IMR-90 (cell line): ENCODE measurements around the gene ABCC3. TPM values are rescaled to one million over a fixed set of nuclear protein-coding genes. Genes with fewer than 3 reads are reported as not detected.

ENCODE experiments used
- ATAC-seq: fragments of 200-7000 bp; cut with Tn5 transposase; 2 replicates; pipeline ENCODE4 v1.9.1; 2020; ENCODE audit warnings: low read depth, mild to moderate bottlenecking, moderate library complexity
- BruUV-seq: library from RNA; stranded (reverse); fragments of 400-500 nt; replicated peaks from 2 replicates; lab custom pipeline; 2021; lab: Mats Ljungman, UMichigan
- CTCF ChIA-PET: fragments of 300-600 bp; formaldehyde crosslinking; extraction: SDS; loops from one replicate; lab custom pipeline; 2021; ENCODE audit warnings: antibody characterized with exemption; lab: Yijun Ruan, JAX
- POLR2A ChIA-PET: fragments of 300-600 bp; sonication (Branson Sonifier 250); formaldehyde crosslinking; loops from one replicate; lab custom pipeline; 2022; ENCODE audit warnings: antibody characterized with exemption; ENCODE audit not compliant: unreplicated experiment; lab: Charles Lee
- DNase-seq: peaks from one replicate; pipeline ENCODE4 v3.0.0; 2013
- H2AFZ ChIP-seq: replicated peaks from 2 replicates; pipeline ENCODE3; 2013; ENCODE audit warnings: low read length, mild to moderate bottlenecking; ENCODE audit not compliant: poor library complexity
- H2AK5ac ChIP-seq: 2 replicates; pipeline ENCODE4 v1.6.1; 2013; ENCODE audit warnings: low read depth, low read length, inconsistent platforms
- H2AK9ac ChIP-seq: replicated peaks from 2 replicates; pipeline ENCODE3; 2013; ENCODE audit warnings: mild to moderate bottlenecking, low read depth, low read length, moderate library complexity; ENCODE audit not compliant: poor library complexity
- H2BK120ac ChIP-seq: 2 replicates; pipeline ENCODE4 v1.6.1; 2013; ENCODE audit warnings: low read depth, low read length, inconsistent platforms
- H2BK15ac ChIP-seq: 3 replicates; pipeline ENCODE4 v1.6.1; 2013; ENCODE audit warnings: low read depth, low read length, inconsistent platforms
- H2BK20ac ChIP-seq: 2 replicates; pipeline ENCODE4 v1.6.1; 2013; ENCODE audit warnings: low read depth, mild to moderate bottlenecking, inconsistent platforms, low read length, moderate library complexity
- H2BK5ac ChIP-seq: 2 replicates; pipeline ENCODE4 v1.6.1; 2013; ENCODE audit warnings: mild to moderate bottlenecking, low read depth, low read length, inconsistent platforms; ENCODE audit not compliant: poor library complexity, severe bottlenecking
- H3K14ac ChIP-seq: replicated peaks from 2 replicates; pipeline ENCODE4 v1.6.1; 2013; ENCODE audit warnings: low read depth, low read length, inconsistent platforms
- H3K18ac ChIP-seq: 2 replicates; pipeline ENCODE4 v1.6.1; 2013; ENCODE audit warnings: low read depth, low read length, control low read depth
- H3K23ac ChIP-seq: 2 replicates; pipeline ENCODE4 v1.6.1; 2013; ENCODE audit warnings: low read depth, low read length, inconsistent platforms
- H3K27ac ChIP-seq: 2 replicates; pipeline ENCODE4 v1.5.1; 2013; ENCODE audit warnings: mild to moderate bottlenecking, control low read depth, low read length; ENCODE audit not compliant: insufficient read depth
- H3K27me3 ChIP-seq: 2 replicates; pipeline ENCODE4 v1.6.1; 2013; ENCODE audit warnings: low read length; ENCODE audit not compliant: control insufficient read depth, insufficient read depth
- H3K36me3 ChIP-seq: 2 replicates; pipeline ENCODE4 v1.6.1; 2013; ENCODE audit warnings: low read length, mixed read lengths; ENCODE audit not compliant: control insufficient read depth, insufficient read depth
- H3K4ac ChIP-seq: 2 replicates; pipeline ENCODE4 v1.6.1; 2013; ENCODE audit warnings: low read depth, low read length, inconsistent platforms
- H3K4me1 ChIP-seq: 2 replicates; pipeline ENCODE4 v1.6.1; 2013; ENCODE audit warnings: low read length, mixed read lengths; ENCODE audit not compliant: control insufficient read depth, insufficient read depth
- H3K4me2 ChIP-seq: 2 replicates; pipeline ENCODE4 v1.6.1; 2013; ENCODE audit warnings: low read depth, mild to moderate bottlenecking, control low read depth, low read length, moderate library complexity
- H3K4me3 ChIP-seq: 2 replicates; pipeline ENCODE4 v1.5.1; 2013; ENCODE audit warnings: low read depth, mild to moderate bottlenecking, control low read depth, low read length, moderate library complexity; ENCODE audit not compliant: insufficient read depth
- H3K56ac ChIP-seq: 2 replicates; pipeline ENCODE4 v1.6.1; 2013; ENCODE audit warnings: low read length, inconsistent platforms; ENCODE audit not compliant: insufficient read depth; ENCODE audit errors: extremely low read depth
- H3K79me1 ChIP-seq, 2 experiments: 2 replicates each; pipeline ENCODE4 v1.6.1; 2013; ENCODE audit warnings: low read length in 2 of 2, inconsistent platforms in 1 of 2, low read depth in 1 of 2
- H3K9ac ChIP-seq: 2 replicates; pipeline ENCODE4 v1.6.1; 2013; ENCODE audit warnings: low read depth, low read length, control low read depth
- H3K9me1 ChIP-seq: 2 replicates; pipeline ENCODE4 v1.6.1; 2013; ENCODE audit warnings: low read length, inconsistent platforms; ENCODE audit not compliant: insufficient read depth
- H3K9me3 ChIP-seq: 2 replicates; pipeline ENCODE4 v1.6.1; 2013; ENCODE audit warnings: low read length; ENCODE audit not compliant: control insufficient read depth, insufficient read depth
- H4K20me1 ChIP-seq: 2 replicates; pipeline ENCODE4 v1.6.1; 2013; ENCODE audit warnings: low read length, inconsistent platforms; ENCODE audit not compliant: insufficient read depth
- H4K5ac ChIP-seq: 2 replicates; pipeline ENCODE4 v1.6.1; 2013; ENCODE audit warnings: mild to moderate bottlenecking, low read depth, low read length, control low read depth
- H4K8ac ChIP-seq, 2 experiments: 2 replicates each; pipeline ENCODE4 v1.6.1; 2013; ENCODE audit warnings: low read depth in 2 of 2, low read length in 2 of 2, control low read depth in 1 of 2, inconsistent platforms in 1 of 2
- H4K91ac ChIP-seq: 2 replicates; pipeline ENCODE4 v1.6.1; 2013; ENCODE audit warnings: low read depth, low read length, inconsistent platforms; ENCODE audit not compliant: insufficient read depth
- BHLHE40 ChIP-seq: fragments of 150-350 bp; IDR thresholded peaks from 2 replicates; pipeline ENCODE4 v1.6.1; 2016; ENCODE audit warnings: mild to moderate bottlenecking, low read depth, low read length
- CEBPB ChIP-seq: IDR thresholded peaks from 2 replicates; pipeline ENCODE4 v1.6.1; 2012; ENCODE audit warnings: low read depth, low read length, improper control_type of control experiment
- CHD1 ChIP-seq: IDR thresholded peaks from 2 replicates; pipeline ENCODE4 v1.6.1; 2012; ENCODE audit warnings: low read depth, low read length, improper control_type of control experiment
- FOS ChIP-seq: fragments of 150-350 bp; IDR thresholded peaks from 2 replicates; pipeline ENCODE4 v1.6.1; 2016; ENCODE audit warnings: low read depth, low read length
- MAZ ChIP-seq: IDR thresholded peaks from 2 replicates; pipeline ENCODE4 v1.6.1; 2012; ENCODE audit warnings: low read depth, mild to moderate bottlenecking, low read length, improper control_type of control experiment, moderate library complexity, borderline replicate concordance
- MXI1 ChIP-seq: IDR thresholded peaks from 2 replicates; pipeline ENCODE4 v1.6.1; 2012; ENCODE audit warnings: low read depth, mild to moderate bottlenecking, low read length, moderate library complexity, borderline replicate concordance
- NFE2L2 ChIP-seq: fragments of 150-350 bp; IDR thresholded peaks from 2 replicates; pipeline ENCODE4 v1.6.1; 2016; ENCODE audit warnings: low read depth, mild to moderate bottlenecking, low read length
- POLR2A ChIP-seq: IDR thresholded peaks from 2 replicates; pipeline ENCODE4 v1.6.1; 2012; ENCODE audit warnings: mild to moderate bottlenecking, low read depth, low read length
- RAD21 ChIP-seq: IDR thresholded peaks from 2 replicates; pipeline ENCODE4 v1.6.1; 2012; ENCODE audit warnings: low read length, improper control_type of control experiment
- RCOR1 ChIP-seq: IDR thresholded peaks from 2 replicates; pipeline ENCODE4 v1.6.1; 2012; ENCODE audit warnings: mild to moderate bottlenecking, low read length, improper control_type of control experiment; ENCODE audit not compliant: insufficient replicate concordance
- USF2 ChIP-seq: fragments of 150-350 bp; IDR thresholded peaks from 2 replicates; pipeline ENCODE4 v1.6.1; 2017; ENCODE audit warnings: mild to moderate bottlenecking, antibody characterized with exemption, low read length, low read depth
- WGBS, 2 experiments: methylation state at CpG; one replicate each; pipeline versions ENCODE4 v1.1.5 to v1.1.7; 2013; ENCODE audit warnings: missing lambda C conversion rate in 2 of 2; ENCODE audit not compliant: insufficient read length in 1 of 2; ENCODE audit errors: extremely low coverage in 2 of 2; 5-methylcytosine and 5-hydroxymethylcytosine counted together
- dilution Hi-C: fragments of 300-500 bp; cut with HindIII; formaldehyde crosslinking; loops from one replicate; pipeline ENCODE4 v1.14.3; 2018; ENCODE audit warnings: low sequenced_read_pairs; ENCODE audit not compliant: unreplicated experiment
- in situ Hi-C: fragments of 300-500 bp; cut with MboI; formaldehyde crosslinking; loops from 3 replicates; pipeline ENCODE4 v1.14.3; 2019; ENCODE audit warnings: low sequenced_read_pairs, inconsistent platforms, mixed read lengths
- intact Hi-C: fragments of 100-400 bp; cut with micrococcal nuclease; formaldehyde crosslinking; loops from 2 replicates; pipeline ENCODE4 v1.10.0; 2022
- polyA plus RNA-seq, 3 experiments: library from polyadenylated mRNA; depleted of rRNA; stranded (reverse); fragments of >200 nt; gene quantifications; 2 replicates each; pipeline ENCODE4 v1.2.3, GENCODE V29; 2012; ENCODE audit warnings: low replicate concordance in 1 of 3
- total RNA-seq: library from RNA; depleted of rRNA; stranded (reverse); fragments of >200 nt; gene quantifications from 2 replicates; pipeline ENCODE4 v1.2.3, GENCODE V29; 2012

ABCC3 gene
- total and polyA plus RNA-seq, 2 of the 4 experiments (the other 2 are of a cell fraction): 3.2 to 6.6 TPM

- ATAC-seq: no peak
- in situ Hi-C loops: no loop called here
- TF ChIP-seq NFE2L2: no peak
- TF ChIP-seq CHD1: no peak
- no peak for TF ChIP-seq CEBPB
- TF ChIP-seq BHLHE40: no peak
- no peak for TF ChIP-seq RAD21
- no peak for TF ChIP-seq USF2
- no peak for TF ChIP-seq RCOR1
- TF ChIP-seq POLR2A: no peak
- TF ChIP-seq FOS: no peak
- no peak for TF ChIP-seq MXI1
- TF ChIP-seq MAZ: no peak
Observed at GRCh38 chr17:50665838-50666237, 31.2 kb downstream of the ABCC3 start.

More at GRCh38 chr17:50665838-50666237, 31.2 kb downstream of the ABCC3 start:
- Histone ChIP-seq H3K14ac (no peak overlapping the region), H3K56ac (no peak overlapping the region), H3K4me2 (no peak overlapping the region), H3K9me3 (no peaks in the 10 kb centered on the region), H3K36me3 (no peaks in the 10 kb centered on the region), H2BK5ac (no peak overlapping the region), H4K20me1 (no peaks in the 10 kb centered on the region), H2BK120ac (no peak overlapping the region), H3K27me3 (no peaks in the 10 kb centered on the region), H3K4ac (no peak overlapping the region), H3K4me3 (no peak overlapping the region), H3K9me1 (peaks cover 38% of the 10 kb centered on the region), H3K18ac (no peak overlapping the region), H2BK20ac (no peak overlapping the region), H4K91ac (no peak overlapping the region), H2AK9ac (no peak overlapping the region), H3K4me1 (peaks cover 30% of the 10 kb centered on the region), H2AK5ac (no peak overlapping the region), H3K27ac (no peak overlapping the region), H3K79me1 (peaks cover 0 to 20% of the 10 kb centered on the region in 2 experiments; a peak in 2 of 4 replicates), H2BK15ac (no peak overlapping the region), H4K5ac (no peak overlapping the region), H4K8ac (no peak overlapping the region), H3K23ac (no peak overlapping the region), H3K9ac (no peak overlapping the region), H2AFZ (no peak overlapping the region)
- intact Hi-C loops (no loop called here), dilution Hi-C loops (no loop called here)
- ChIA-PET CTCF (no interaction called here), POLR2A (no interaction called here)
- no TSS peak for BruUV-seq
- WGBS, 2 experiments: 95% methylated on average over 4 of the region's 5 CpGs; no CpG with 5 or more reads in 1 of the 2 experiments
- DNase-seq: no peak
